SK-N-DZ (cell line): ENCODE measurements around the gene PDYN. TPM values are rescaled to one million over a fixed set of nuclear protein-coding genes. Genes with fewer than 3 reads are reported as not detected.
"Not testable (repeated sequence)": the region's sequence is repeated elsewhere in the genome, so short reads cannot be mapped to it uniquely, and the experiment has no call there.

ENCODE experiments used
- DNase-seq: peaks from one replicate; pipeline ENCODE4 v3.0.0-alpha.2; 2015; ENCODE audit warnings: low spot score
- polyA plus RNA-seq, 2 experiments: library from polyadenylated mRNA; depleted of rRNA; stranded (reverse); fragments of >200 nt; gene quantifications; 2 replicates each; pipeline ENCODE4 v1.2.3, GENCODE V29; 2014

Gene PDYN
- polyA plus RNA-seq (2014; cell fraction: cytosol; rRNA removed), result not detected in 2 replicates
- not detected in 2 replicates for polyA plus RNA-seq (2014; cell fraction: nucleus; rRNA removed)

DNA sequence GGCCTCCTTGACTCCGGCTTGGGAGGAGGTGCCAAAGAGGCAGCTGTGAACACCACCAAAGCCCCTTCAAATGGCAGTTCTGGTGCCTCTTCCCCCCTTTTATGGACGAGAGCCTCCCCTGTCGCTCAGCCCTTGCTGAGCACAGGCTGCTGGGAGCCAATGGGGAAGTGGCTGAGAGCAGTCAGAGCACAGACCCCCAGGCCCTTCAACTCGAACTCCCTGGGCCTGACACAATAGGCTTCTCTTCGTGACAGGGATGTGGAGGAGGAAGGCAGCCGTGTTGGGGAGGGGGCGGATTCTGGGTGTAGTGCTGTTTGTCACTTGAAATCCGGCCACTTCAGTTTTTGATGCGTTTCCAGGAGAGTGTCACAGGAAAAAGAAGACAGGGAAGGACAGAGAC lies at the start of gene PDYN:
Gene PDYN, minus strand, starts transcription at position 73 of the 400 bp plus-strand sequence. CDS start 10,974 bp downstream, outside the sequence.
- no peak for DNase-seq

DNA sequence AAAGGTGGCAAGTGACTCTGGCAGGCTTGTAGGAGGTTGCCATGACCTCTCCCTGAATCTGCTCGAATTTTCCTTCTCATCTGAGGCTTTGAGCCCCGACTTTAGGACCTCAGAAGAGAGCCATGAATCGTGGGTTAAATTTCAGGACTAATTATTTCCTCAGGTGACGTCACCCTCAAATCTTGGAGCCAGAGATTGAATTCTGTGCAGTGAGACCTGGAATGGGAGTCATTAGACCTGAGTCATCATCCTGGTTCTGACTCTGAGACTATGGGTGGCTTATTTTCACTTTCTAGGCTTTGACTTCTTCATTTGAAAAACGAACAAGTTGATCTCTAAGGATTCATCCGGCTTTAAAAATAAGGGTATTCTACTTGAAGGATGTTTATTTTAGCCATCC lies 48.5 kb upstream of the PDYN start:
- DNase-seq, result no peak

DNA sequence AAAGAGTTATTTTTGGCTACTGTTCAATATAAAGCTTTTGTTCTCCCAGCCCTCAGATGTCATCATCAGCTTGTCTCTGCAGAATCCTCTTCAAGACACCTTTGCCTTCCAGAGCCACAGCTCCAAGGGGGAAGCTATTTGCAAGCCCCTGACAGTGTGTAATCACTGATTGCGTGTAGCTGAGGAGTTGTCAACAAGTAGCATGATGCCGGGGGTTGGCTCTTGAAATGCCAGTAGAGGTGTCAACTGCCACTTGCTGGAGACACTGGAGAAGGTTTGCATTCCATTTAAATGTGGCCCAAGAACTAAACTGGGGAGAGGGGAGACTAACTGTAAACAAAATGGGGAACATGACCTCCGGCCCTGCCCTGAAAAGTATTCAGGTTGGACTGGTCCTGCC lies 44.3 kb upstream of the PDYN start:
- no peak for DNase-seq

DNA sequence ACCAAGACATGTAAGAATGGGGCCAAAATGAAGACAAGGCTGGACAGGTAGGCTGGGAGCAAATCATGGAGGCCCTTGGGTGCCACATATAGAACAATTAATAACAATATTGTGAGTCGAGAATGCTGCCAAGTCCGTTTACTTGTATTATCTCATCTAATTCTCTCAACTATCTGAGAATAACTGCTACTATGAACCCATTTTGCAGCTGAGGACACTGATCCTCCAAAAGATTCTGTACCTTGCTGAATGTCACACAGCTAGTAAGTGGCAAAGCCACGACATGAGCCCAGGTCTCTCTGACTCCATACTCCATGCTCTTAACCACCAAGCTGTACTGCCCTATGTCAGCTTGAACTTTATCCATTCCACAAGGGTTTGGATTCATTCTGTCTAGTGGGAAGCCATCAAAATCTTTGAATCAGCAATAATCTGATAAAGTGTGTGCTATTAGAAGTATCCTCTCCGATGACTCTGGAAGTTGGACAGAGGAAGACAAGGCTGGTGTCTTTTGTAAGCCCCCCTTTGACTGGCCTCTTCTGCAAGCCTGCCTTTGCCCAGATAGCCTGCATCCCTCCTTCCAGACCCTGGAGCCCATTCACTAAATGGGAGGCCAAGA lies 43.5 kb upstream of the PDYN start:
- no peak for DNase-seq

DNA sequence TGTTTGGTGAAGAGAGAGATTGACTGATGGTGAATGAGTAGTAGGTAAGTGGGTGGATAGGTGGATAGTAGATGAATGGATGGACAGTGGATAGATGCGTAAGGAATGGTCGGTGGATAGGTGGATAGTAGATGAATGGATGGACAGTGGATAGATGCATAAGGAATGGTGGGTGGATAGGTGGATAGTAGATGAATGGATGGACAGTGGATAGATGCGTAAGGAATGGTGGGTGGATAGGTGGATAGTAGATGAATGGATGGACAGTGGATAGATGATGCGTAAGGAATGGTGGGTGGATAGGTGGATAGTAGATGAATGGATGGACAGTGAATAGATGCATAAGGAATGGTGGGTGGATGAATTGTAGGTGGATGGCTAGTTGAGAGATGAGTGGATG lies 42.5 kb upstream of the PDYN start:
- DNase-seq, result not testable (repeated sequence)

DNA sequence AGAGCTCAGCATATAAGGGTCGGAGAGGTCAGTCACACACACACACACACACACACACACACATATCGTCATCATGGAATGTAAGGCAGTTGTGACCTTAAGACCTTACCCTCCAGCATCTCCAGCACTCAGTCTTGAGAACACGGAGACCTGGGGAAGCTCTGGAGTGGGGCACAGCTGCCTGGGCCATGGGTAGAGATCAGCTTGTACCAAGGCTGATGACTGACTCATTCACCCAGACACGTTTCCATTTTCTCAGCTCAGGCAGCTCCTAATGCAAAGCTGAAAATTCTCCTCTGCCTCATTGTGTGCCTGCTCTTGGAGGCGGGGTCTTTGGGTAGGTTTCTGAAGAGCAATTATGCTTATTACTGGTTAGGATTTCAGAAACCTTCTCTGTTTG lies 38.3 kb upstream of the PDYN start:
- DNase-seq, result no peak

DNA sequence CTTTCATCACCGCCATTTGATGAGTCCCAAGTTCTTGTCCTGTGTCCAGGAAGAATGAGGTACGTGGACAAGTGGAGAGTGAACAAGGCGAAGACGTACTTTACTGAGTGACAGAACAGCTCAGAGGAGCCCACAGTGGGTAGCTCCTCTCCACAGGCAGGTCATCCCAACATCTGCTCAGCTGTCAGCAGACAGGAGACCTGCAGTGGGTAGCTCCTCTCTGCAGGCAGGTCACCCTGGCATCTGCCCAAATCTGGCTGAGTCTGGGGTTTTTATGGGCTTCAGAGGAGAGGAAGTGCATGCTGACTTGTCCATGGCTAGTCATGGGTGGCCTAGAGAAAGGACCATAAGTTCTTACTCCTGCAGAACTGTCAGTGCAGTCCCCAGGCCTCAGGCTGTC lies 32.7 kb upstream of the PDYN start:
- no peak for DNase-seq

DNA sequence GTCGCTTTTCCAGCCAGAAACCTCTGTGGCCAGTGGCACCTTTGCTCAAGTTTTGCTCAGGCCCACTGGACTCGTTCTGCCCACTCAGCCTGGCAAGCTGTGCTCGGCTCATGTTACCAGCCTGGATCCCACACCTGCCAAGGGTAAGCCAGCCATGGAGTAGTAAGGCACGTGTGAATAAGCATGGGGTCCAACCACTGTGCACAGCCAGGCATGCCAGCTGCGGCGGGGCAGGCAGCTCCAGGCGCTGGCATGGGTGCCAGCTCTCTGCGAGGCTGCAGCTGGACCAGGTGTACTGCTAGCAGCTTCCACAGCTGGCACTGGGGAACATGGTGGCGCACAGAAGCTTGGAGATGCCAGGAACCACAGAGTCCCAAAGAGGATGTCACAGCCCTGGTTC lies 32.1 kb upstream of the PDYN start:
- no peak for DNase-seq

DNA sequence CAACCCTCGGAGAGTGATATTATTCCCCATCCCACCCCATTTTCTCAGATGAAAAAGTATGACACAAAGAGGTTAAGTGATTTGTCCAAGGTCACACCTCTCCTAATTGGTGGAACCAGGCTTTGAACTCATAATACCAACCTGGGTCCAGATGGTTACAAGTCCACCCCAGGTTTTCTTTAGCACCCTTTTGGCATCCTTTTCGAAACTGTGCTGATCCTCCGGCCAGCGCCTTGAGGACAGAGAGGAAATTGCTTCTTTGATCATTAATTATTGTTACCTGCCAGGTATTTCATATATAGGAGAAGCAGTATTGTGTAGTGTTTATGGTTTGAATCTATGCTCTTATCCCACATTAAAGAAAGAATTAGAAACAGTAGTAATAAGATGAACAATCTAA lies 29.3 kb upstream of the PDYN start:
- no peak for DNase-seq

DNA sequence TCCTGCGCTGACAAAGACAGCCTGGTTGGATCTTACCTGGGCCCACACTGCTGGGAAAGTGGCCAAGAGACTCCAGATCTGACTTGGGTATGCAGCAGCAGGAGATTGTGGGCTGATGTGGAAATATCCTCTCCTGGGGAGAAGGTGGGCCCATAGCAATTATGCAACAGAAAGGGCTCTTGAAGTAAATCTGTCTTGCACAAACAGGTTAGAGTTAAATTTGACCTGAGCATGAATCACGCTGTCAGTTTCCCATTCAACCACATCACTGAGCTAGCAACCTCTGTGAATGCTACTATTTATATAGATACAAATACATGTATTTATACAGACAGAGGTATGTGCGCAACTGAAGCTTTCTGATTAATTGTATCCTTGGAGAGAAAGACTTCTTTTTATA lies 28.3 kb upstream of the PDYN start:
- no peak for DNase-seq

DNA sequence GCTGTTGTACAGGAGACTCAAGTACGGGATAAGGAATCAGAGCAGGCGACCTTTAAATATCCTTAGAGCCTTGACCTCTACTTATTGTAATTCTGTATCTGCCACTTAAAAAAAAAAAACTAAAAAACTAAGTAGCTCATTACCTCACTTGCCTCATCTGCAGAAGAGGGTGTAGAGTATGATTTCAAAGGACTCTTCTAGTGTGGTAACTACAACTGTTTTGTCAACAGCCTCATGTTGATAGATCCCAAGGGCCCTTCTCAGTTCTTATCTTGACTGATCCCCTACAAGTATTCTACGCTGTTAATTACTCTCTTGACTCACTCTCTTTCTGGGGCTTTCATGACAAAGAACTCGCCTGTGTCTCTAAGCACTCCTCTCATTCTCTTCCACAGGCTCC lies 16.7 kb upstream of the PDYN start:
- DNase-seq, result no peak

DNA sequence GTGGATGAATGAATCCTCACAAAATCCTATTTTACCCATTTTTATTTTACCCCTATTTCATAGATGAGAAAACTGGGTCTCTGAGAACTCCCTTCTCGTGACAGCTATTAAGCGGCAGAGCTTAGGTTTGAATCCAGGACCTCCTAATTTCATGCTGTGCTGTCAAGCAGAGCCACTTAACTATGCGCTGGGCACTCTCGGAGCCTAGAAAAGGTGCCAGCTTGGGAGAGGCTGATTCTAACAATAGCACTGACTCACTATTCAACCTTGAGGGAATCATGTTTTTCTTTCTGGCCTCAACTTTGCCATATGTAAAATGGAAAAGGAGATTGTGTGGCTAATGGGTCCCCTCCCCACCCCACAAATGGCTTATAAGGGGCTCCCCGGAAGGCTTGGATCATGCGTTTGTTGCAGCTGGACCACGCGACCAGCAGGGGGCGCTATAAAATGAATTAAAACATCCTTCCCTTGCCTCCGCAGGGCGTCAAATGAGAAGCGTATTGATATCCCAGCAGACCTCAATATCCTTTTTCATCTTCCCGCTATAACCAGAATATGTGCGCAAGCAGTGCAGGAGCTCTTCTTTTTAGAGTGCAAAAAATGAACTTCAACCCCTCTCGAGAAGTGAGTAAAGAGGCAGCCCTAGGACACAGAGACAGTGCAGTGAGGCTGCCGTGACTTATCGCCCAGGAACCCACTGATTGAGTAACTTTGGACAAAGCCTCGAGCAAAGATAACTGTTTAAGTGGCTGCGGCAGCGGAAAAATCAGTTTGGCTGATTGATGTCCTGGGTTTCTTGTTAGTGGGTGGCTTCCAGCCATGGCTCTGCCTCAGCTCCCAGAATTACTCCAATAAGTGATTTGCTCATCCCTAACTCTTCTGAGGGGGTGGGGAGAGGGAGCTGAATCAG lies 12.8 kb upstream of the PDYN start:
- DNase-seq, result peak; percentile 15

DNA sequence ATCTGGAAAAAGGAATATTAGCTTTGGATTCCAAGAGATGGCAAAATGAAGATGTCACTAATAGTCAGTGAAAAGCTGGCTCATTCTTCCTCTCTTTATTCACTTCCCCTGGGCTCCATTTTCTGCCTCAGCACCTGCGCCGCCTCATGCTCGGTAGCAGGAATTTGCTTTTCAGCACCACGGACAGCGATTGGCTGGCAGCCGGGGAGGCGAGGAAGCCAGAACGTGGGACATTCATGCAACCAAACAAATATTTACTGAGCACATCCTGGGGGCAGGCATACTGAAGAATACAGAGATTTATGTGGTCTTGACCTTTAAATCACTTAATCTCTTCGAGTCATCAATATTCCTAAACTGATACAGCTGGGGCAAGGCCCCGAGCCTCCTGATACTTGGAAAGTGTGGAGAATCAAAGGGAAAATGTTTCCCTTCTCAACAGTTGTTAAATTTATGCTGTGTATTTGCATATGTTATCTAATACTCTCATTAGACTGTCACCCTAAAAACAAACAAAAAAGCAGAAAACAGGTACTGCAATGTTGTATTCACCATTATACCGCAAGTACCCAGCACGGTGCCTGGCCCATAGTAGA lies 12.1 kb upstream of the PDYN start:
- no peak for DNase-seq

DNA sequence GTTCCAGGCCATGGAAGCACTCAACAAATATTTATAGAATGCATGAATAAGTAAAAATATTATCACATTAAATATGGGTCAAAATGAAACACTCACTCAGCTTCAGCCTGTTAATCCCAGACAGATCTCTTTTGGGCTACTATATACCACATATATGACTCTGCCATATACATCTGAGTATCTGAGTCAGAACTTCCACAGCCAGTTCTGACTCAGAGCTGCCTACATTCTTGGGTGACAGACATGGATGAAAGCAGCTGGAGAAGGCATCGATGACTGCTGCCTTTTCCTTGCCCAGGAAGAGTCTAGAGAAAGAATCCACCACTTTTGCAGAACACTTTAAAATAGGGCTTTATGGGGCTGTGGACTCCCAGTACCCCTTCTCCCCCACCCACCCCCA lies 11.5 kb upstream of the PDYN start:
- DNase-seq, result no peak

DNA sequence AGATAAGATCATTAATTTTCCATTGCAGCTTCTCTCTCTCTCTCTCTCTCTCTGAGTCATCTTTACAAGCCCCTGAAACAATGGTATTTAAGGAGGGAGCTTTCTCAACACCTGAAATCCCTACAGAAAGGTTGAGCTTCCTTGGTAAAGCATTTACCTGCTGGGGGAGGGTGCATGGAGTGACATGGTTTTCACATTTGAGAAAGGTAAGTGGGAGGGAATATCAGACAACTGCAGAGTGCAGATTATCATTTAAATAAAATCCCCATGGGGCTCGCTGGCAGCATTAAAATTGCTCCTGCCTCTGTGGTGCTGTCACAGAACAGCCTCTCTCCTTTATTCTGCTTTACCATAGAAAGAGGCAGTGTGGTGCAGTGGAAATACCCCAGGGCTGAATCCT lies 10.3 kb upstream of the PDYN start:
- DNase-seq, result no peak

DNA sequence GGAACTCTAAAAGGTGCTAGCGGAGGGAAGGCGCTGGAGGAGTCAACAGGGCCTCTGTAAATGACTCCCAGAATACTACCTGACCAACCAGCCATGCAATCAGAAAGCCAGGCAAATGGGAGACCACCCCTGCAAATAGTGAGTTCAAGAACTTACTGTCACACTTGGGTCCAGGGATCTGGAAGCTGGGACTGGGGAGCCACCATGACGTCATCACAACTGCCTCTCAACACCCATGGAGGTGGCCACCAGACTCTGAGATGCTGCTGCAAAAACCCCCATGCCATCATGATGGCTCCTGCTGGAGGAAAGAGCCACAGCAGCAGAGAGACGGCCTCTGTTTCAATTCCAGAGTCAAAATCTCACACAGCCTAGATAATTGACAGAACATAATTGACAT lies 8.5 kb upstream of the PDYN start:
- DNase-seq, result no peak

DNA sequence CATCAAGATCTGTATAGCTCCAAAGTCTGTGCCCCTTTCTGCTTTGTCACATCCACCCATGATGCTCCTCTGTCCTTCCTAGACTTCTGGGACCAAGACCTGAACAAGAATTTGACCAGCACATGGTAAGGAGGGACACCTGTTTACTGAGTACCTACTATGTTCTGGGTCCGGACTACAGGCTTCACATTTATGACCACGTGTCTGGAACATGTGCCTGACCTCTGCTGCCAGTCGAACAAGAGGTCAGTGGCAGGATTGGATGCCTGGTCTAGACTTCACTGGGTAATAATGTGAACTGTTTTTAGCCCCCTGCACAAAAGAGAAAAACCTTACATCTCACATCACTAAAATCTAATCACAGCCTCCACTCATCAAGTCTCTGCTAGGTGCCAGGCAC lies 7.3 kb upstream of the PDYN start:
- no peak for DNase-seq

DNA sequence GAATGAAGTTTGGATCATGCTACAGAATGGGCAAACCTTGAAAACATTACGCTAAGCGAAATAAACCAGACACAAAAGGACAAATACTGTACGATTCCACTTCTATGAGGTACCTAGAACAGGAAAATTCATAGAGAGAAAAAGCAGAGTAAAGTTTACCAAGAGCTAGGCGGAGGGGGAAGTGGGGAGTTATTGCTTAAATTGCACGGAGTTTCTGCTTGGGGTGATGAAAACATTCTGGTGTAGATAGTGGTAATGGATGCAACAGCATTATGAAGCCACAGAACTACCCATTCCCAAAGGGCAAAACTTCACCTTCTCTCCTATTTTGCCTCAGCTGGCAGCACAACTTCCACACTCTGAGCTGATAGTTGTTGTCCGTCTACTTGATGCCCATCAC lies 6.4 kb upstream of the PDYN start:
- no peak for DNase-seq

DNA sequence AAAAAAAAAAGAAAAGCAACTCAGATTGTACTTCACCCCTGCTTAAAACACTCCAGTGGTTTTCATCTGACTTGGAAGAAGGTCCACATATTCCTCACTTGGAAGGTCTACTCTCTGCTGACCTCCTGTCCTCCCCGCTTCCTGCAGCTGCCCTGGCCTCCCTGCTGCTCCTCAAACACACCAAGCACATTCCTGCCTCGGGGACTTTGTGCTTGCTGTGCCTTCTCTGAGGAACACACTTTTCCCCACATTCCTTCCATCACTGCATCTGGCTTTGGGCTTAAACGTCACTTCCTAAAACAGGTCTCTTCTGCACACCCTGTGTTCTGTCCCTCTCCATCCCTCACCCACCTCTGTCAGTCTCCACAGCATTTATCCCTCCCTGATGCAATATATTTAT lies 4.9 kb upstream of the PDYN start:
- DNase-seq, result no peak

DNA sequence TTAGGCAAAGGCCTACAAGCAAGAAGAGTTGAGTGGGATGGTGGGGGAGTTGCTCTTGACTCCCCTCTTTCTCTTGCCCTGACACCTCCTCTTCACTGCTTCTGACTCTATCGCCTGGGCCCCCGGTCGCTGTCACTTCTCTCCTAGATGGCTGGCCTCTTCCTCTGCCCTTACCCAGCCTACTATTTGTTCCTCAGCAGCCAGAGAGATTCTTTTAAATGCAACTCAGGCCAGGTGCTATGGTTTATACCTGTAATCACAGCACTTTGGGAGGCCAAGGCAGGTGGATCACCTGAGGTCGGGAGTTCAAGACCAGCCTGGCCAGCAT lies 4.3 kb upstream of the PDYN start:
- no peak for DNase-seq

DNA sequence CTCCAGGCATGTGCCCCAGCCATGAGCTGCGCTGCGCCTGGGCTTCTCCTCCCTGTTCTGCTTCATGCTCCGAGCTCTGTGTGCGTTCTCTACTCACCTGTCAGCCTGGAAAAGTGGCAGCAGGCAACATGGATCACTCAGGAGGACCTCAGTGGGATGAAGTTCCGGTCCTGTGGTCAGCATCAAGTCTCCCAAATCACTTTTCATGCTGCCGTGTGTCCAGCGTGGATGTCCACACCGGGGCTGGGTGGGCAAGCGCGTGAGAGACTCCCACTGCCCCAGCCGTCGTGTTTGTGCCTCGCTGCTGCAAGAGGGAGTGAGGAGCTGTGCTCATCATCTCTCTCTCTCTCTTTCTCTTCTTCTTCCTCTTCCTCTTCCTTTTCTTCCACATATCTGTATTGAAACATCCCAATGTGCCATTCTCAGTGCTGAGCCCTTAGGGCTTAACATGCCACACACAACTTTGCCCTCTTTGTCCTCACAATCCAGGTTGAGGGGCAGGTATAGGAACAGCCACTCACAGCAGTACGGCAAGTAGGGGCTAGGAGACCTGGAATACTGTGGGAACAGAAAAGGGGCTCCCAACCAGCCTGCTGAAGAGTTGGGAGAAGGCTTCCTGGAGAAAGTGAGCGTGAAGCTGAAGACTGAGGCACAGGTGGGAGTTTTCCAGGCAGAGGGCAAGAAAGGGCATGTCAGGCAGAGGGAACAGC lies 3.8 kb upstream of the PDYN start:
- DNase-seq, result no peak
